B cell (primary cell): ENCODE data around the gene SERPINI1. TPM values are rescaled to one million over a fixed set of nuclear protein-coding genes. Genes with fewer than 3 reads are reported as not detected.

Source experiments
- ATAC-seq: fragments of 200-7000 bp; cut with Tn5 transposase; one replicate; pipeline ENCODE4 v1.10.0; 2021; ENCODE audit warnings: low read depth, mild to moderate bottlenecking, moderate number of reproducible peaks, moderate library complexity
- CTCF ChIA-PET: fragments of 350-600 bp; sonication (Branson Sonifier 250); formaldehyde crosslinking; loops from one replicate; lab custom pipeline; 2021; ENCODE audit warnings: antibody characterized with exemption, inconsistent platforms; lab: Charles Lee
- POLR2A ChIA-PET: fragments of 350-600 bp; sonication (Branson Sonifier 250); formaldehyde crosslinking; loops from one replicate; lab custom pipeline; 2021; ENCODE audit warnings: antibody characterized with exemption; lab: Charles Lee
- DNase-seq: peaks from one replicate; pipeline ENCODE4 v3.0.0; 2013
- H2AFZ ChIP-seq: 2 replicates; pipeline ENCODE4 v1.6.1; 2012; ENCODE audit warnings: mild to moderate bottlenecking, low read depth, low read length; ENCODE audit not compliant: insufficient read depth, poor library complexity, severe bottlenecking
- H3K27ac ChIP-seq, 2 donors: 1 replicate in 1 of 2; 2 replicates in 1 of 2; pipeline ENCODE4 v1.5.1; 2012 to 2013; ENCODE audit warnings: low read length in 2 of 2, mild to moderate bottlenecking in 2 of 2, moderate library complexity in 1 of 2
- H3K27me3 ChIP-seq, 4 experiments: fragments of 200-600 bp in 1 of 4; sonication (generic) in 1 of 4; replicated peaks in 1 of 4; 1 replicate in 2 of 4; 2 replicates in 2 of 4; pipeline versions ENCODE4 v1.6.1 to v1.7.0; 2013 to 2016; ENCODE audit warnings: low read length in 3 of 4, mild to moderate bottlenecking in 2 of 4, mixed read lengths in 1 of 4, moderate library complexity in 1 of 4; ENCODE audit not compliant: insufficient read depth in 4 of 4, control insufficient read depth in 3 of 4; ENCODE audit errors: control extremely low read depth in 1 of 4
- H3K36me3 ChIP-seq, 2 experiments: replicated peaks in 1 of 2; 1 replicate in 1 of 2; 2 replicates in 1 of 2; pipeline versions ENCODE4 v1.6.1 to v1.7.1; 2013; ENCODE audit warnings: low read length in 1 of 2; ENCODE audit not compliant: insufficient read depth in 2 of 2, control insufficient read depth in 1 of 2; ENCODE audit errors: control extremely low read depth in 1 of 2, extremely low read depth in 1 of 2
- H3K4me1 ChIP-seq, 2 donors: fragments of 200-600 bp in 1 of 2; sonication (generic) in 1 of 2; 1 replicate in 1 of 2; 2 replicates in 1 of 2; pipeline versions ENCODE4 v1.5.1 to v1.6.1; 2013 to 2017; ENCODE audit warnings: low read length in 2 of 2; ENCODE audit not compliant: control insufficient read depth in 2 of 2, insufficient read depth in 2 of 2
- H3K4me2 ChIP-seq: replicated peaks from 2 replicates; pipeline ENCODE3; 2012; ENCODE audit warnings: mild to moderate bottlenecking, low read depth, low read length; ENCODE audit not compliant: poor library complexity, severe bottlenecking
- H3K4me3 ChIP-seq, 5 experiments: fragments of 200-600 bp in 1 of 5; sonication (generic) in 1 of 5; 1 replicate in 3 of 5; 2 replicates in 2 of 5; pipeline versions ENCODE4 v1.5.1 to v1.7.0; 2011 to 2016; ENCODE audit warnings: low read length in 4 of 5, mild to moderate bottlenecking in 4 of 5, low read depth in 2 of 5, control low read depth in 1 of 5, moderate library complexity in 1 of 5; ENCODE audit not compliant: insufficient read depth in 1 of 5; ENCODE audit errors: control extremely low read depth in 1 of 5, extremely low read depth in 1 of 5
- H3K79me2 ChIP-seq: fragments of 200-600 bp; sonication (generic); one replicate; pipeline ENCODE4 v1.6.0; 2016; ENCODE audit warnings: low read length; ENCODE audit not compliant: control insufficient read depth, insufficient read depth
- H3K9ac ChIP-seq: fragments of 200-600 bp; sonication (generic); 2 replicates; pipeline ENCODE4 v1.6.1; 2017; ENCODE audit warnings: mild to moderate bottlenecking, low read length, moderate library complexity
- H3K9me3 ChIP-seq, 3 donors: one replicate each; pipeline versions ENCODE4 v1.6.1 to v1.7.1; 2013; ENCODE audit warnings: low read length in 2 of 3; ENCODE audit not compliant: control insufficient read depth in 2 of 3, insufficient read depth in 1 of 3; ENCODE audit errors: control extremely low read depth in 1 of 3
- H4K20me1 ChIP-seq: 2 replicates; pipeline ENCODE4 v1.6.0; 2012; ENCODE audit warnings: mild to moderate bottlenecking, low read length; ENCODE audit not compliant: insufficient read depth, control insufficient read depth, poor library complexity, severe bottlenecking
- H3K27ac Mint-ChIP-seq: one replicate; pipeline ENCODE4 v1.8.0; 2021; ENCODE audit warnings: mixed read lengths
- H3K27me3 Mint-ChIP-seq: one replicate; pipeline ENCODE4 v1.8.0; 2021; ENCODE audit warnings: mixed read lengths
- H3K4me1 Mint-ChIP-seq: one replicate; pipeline ENCODE4 v1.8.0; 2021; ENCODE audit warnings: mixed read lengths
- H3K4me3 Mint-ChIP-seq: one replicate; pipeline ENCODE4 v1.8.0; 2021; ENCODE audit warnings: mixed read lengths
- H3K9me3 Mint-ChIP-seq: one replicate; pipeline ENCODE4 v1.8.0; 2022; ENCODE audit warnings: mixed read lengths; ENCODE audit not compliant: insufficient read depth
- CTCF ChIP-seq: fragments of 200-600 bp; IDR thresholded peaks from one replicate; pipeline ENCODE4 v1.8.0; 2022; ENCODE audit warnings: antibody characterized with exemption, mild to moderate bottlenecking
- EZH2 ChIP-seq: IDR thresholded peaks from 2 replicates; pipeline ENCODE4 v1.6.1; 2012; ENCODE audit warnings: borderline replicate concordance, low read depth, mild to moderate bottlenecking, moderate library complexity, low read length; ENCODE audit not compliant: insufficient read depth, poor library complexity, severe bottlenecking
- WGBS: methylation state at CpG from one replicate; pipeline ENCODE4 v1.1.5; 2013; ENCODE audit warnings: missing lambda C conversion rate; ENCODE audit not compliant: insufficient coverage; 5-methylcytosine and 5-hydroxymethylcytosine counted together
- intact Hi-C: fragments of 100-400 bp; cut with micrococcal nuclease; formaldehyde crosslinking; loops from one replicate; pipeline ENCODE4 v1.10.0; 2022
- polyA plus RNA-seq: library from polyadenylated mRNA; depleted of rRNA; stranded (reverse); fragments of >200 nt; gene quantifications from 2 replicates; pipeline ENCODE4 v1.2.3, GENCODE V29; 2012
- total RNA-seq, 2 donors: library from RNA; stranded (reverse); fragments of 120-200 nt in 1 of 2; gene quantifications; 1 replicate in 1 of 2; 2 replicates in 1 of 2; pipeline versions ENCODE4 v1.2.3 to v1.2.4, GENCODE V29; 2013 to 2022

The SERPINI1 gene
- total and polyA plus RNA-seq, 2 donors (not counting 1 experiment from before 2014, with no cell fraction given) = 6.8 to 7.0 TPM

GRCh38 chr3:167813169-167814123 lies 77.9 kb downstream of the SERPINI1 start:
- H3K4me1 Mint-ChIP-seq = no peaks in the 10 kb centered on the region
- H3K27ac Mint-ChIP-seq = no peak overlapping the region
- no peaks in the 10 kb centered on the region for H4K20me1 ChIP-seq
- no peak for ATAC-seq
- H3K4me3 Mint-ChIP-seq = no peak overlapping the region
- H3K27me3 Mint-ChIP-seq = no peaks in the 10 kb centered on the region
- no peaks in the 10 kb centered on the region for H3K9me3 ChIP-seq
- DNase-seq = no peak
- ChIA-PET POLR2A (no interaction called here), CTCF (no interaction called here)
- 91% methylated on average over 4 of the region's 6 CpGs for WGBS
- H3K27ac ChIP-seq = no peak overlapping the region
- H3K36me3 ChIP-seq = peaks cover 0 to 2% of the 10 kb centered on the region in 2 experiments
- TF ChIP-seq CTCF = no peak
- TF ChIP-seq EZH2 = no peak
- H2AFZ ChIP-seq = no peak overlapping the region
- H3K4me2 ChIP-seq = no peak overlapping the region
- H3K4me3 ChIP-seq = no peak overlapping the region
- no peaks in the 10 kb centered on the region for H3K9me3 Mint-ChIP-seq
- H3K9ac ChIP-seq = no peak overlapping the region
- no peaks in the 10 kb centered on the region for H3K27me3 ChIP-seq
- no peaks in the 10 kb centered on the region for H3K4me1 ChIP-seq
- intact Hi-C loops = no loop called here
- H3K79me2 ChIP-seq = no peaks in the 10 kb centered on the region

GRCh38 chr3:167814441-167814951 lies 79.0 kb downstream of the SERPINI1 start:
- ATAC-seq = no peak
- intact Hi-C loops = no loop called here
- Histone ChIP-seq H3K36me3 (peaks cover 0 to 1% of the 10 kb centered on the region in 2 experiments), H4K20me1 (no peaks in the 10 kb centered on the region), H3K9ac (no peak overlapping the region), H2AFZ (no peak overlapping the region), H3K9me3 (no peaks in the 10 kb centered on the region), H3K27ac (no peak overlapping the region), H3K4me2 (no peak overlapping the region), H3K27me3 (no peaks in the 10 kb centered on the region), H3K4me3 (no peak overlapping the region), H3K79me2 (no peaks in the 10 kb centered on the region), H3K4me1 (no peaks in the 10 kb centered on the region)
- DNase-seq = no peak
- WGBS = 93% methylated on average over 4 of the region's 4 CpGs
- ChIA-PET POLR2A (no interaction called here), CTCF (no interaction called here)
- TF ChIP-seq CTCF = no peak
- Mint-ChIP-seq H3K4me1 (no peaks in the 10 kb centered on the region), H3K4me3 (no peak overlapping the region), H3K27ac (no peak overlapping the region), H3K27me3 (no peaks in the 10 kb centered on the region), H3K9me3 (no peaks in the 10 kb centered on the region)
